LNCAP (cell line): ENCODE results near the gene CCDC149.

Experiments
- TF ChIP-seq, protein P1 (sequence below): fragments of 450-650 bp; IDR thresholded peaks from 2 replicates; pipeline ENCODE4 v1.5.1; 2017; ENCODE audit warnings: mild to moderate bottlenecking

The CCDC149 gene

GRCh38 chr4:24824720-24825119 is 88.1 kb downstream of the CCDC149 start:
- TF ChIP-seq, protein P1, sequence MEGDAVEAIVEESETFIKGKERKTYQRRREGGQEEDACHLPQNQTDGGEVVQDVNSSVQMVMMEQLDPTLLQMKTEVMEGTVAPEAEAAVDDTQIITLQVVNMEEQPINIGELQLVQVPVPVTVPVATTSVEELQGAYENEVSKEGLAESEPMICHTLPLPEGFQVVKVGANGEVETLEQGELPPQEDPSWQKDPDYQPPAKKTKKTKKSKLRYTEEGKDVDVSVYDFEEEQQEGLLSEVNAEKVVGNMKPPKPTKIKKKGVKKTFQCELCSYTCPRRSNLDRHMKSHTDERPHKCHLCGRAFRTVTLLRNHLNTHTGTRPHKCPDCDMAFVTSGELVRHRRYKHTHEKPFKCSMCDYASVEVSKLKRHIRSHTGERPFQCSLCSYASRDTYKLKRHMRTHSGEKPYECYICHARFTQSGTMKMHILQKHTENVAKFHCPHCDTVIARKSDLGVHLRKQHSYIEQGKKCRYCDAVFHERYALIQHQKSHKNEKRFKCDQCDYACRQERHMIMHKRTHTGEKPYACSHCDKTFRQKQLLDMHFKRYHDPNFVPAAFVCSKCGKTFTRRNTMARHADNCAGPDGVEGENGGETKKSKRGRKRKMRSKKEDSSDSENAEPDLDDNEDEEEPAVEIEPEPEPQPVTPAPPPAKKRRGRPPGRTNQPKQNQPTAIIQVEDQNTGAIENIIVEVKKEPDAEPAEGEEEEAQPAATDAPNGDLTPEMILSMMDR = no peak

DNA sequence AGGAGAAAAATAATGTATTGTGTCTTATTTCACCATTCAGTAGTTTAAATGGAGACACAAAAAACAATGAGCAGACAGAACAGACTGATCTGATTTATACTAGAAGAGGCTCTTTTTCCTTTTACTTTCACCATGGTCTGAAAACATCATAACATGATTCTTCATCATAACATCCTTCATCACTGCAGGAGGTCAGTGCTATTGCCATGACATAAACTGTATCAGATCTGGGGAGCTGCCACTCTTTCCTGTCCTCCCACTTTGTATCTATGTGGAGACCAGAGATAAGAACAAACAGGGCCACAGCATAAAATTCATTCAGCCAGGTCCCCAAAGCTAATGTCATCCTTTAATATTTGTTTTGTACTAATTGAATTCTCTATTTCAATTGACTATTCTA is 92.3 kb downstream of the CCDC149 start:
- TF ChIP-seq, protein P1 = no peak

DNA sequence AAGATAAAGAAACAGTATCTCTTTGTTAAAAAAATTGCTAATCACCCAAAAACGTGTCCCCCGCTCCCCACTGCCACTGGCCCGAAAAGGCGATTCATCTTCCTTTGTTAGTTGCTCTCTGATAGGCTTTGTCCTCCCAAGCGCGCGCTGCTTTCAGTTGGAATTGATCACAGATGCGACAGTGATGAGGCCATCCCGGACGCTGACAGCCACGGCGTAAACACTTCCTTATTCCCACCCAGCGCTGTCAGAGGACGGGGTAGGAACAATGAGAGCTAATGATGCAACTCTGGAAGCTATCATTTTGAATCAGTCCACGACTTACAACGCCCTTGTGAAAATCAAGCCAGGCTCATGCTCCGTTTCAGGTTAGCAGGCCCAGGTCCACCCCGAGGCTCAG is 96.0 kb downstream of the CCDC149 start:
- TF ChIP-seq, protein P1 = no peak

DNA sequence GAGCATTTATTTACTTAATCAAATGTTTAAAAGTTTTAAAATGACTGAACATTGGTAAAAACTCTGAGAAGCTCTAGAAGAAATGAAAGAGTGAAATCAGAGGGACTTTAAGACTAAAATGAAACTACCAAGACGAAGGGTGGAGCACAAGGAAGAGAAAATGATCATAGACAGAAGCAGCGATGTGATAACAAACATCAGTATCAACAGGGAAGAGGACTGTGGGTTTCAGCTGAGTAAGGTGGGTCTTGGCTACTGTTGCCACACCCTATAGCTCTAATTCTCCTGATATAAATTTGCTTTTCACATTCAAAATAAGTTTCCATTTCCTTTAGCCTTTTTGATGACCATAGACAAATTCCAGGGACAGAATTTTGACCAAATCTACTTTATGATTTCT is 99.1 kb downstream of the CCDC149 start:
- TF ChIP-seq, protein P1 = no peak

- TF ChIP-seq, protein P1 = no peak
Measured at GRCh38 chr4:24810871-24811631, 101.8 kb downstream of the CCDC149 start.

DNA sequence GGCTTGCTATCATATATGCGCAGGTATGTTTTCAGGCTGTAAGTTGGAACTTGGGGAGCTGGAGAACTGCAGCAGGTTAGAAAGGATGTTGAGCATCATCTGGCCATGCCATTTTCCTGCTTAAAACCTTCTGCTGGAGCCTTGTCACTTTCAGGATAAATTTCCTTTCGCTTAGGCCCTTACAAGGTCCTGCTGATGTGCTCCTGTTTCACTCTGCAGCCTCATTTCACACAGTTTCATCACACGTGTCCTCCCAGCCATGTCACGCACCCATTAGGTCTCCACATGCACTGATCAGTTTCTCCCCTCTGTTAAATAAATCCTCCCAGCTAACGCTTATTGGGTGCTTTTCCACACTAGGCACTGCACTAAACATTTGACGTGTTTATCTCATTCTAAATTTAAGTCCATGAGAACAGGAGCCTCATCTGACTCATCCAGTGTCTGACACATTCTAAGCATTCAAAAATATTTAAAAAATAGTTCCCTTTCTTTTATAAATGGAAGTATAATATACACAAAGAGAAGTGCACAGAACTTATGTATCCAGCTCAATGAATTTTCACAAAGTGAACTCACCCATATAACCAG is 102.9 kb downstream of the CCDC149 start:
- TF ChIP-seq, protein P1 = no peak

GRCh38 chr4:24809376-24809775 is 103.5 kb downstream of the CCDC149 start:
- TF ChIP-seq, protein P1 = peak; percentile 8; the same call in 1 of the 2 replicates
